ENCODE measurements around the gene SERPING1. TPM values are rescaled to one million over a fixed set of nuclear protein-coding genes. Genes with fewer than 3 reads are reported as not detected.

SERPING1 gene
- polyA plus RNA-seq, 1 donor from 2014 or later = 0.22 TPM

DNA sequence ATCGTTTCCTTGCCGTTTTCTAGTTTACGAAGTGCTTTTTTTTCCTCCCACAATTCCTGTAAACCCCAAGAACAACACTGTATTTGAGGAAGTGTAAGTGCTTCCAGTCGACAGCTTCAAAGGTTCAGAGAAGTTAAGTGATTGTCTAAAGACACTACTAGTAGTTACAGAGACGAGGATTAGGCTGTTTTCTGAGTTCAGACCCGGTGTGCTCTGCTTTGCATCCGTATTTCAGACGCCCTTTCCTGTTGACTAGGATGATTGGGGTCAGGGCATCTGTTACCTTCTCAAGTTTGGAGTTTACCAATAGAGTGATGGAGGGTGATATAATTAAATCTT lies 60.5 kb downstream of the SERPING1 start:
- no peaks in the 10 kb centered on the region for H3K27me3 ChIP-seq (ENCODE audit: insufficient read depth, low read depth, low read length)
- H2AFZ ChIP-seq (ENCODE audit: low read depth, low read length) = peak overlapping the region; percentile 92
- H3K27ac ChIP-seq (ENCODE audit: low read length) = peak overlapping the region; percentile 31
- peak overlapping the region; percentile 96 for H3K4me2 ChIP-seq (ENCODE audit: low read length)
- no peaks in the 10 kb centered on the region for H4K20me1 ChIP-seq (ENCODE audit: insufficient read depth)
- TF ChIP-seq EP300 (conservative IDR thresholded peaks at IDR 0.05; ENCODE audit: poor library complexity, severe bottlenecking) (no peak), SMC3 (conservative IDR thresholded peaks at IDR 0.05; ENCODE audit: poor library complexity) (no peak), MXI1 (conservative IDR thresholded peaks at IDR 0.05; ENCODE audit: poor library complexity, severe bottlenecking) (no peak), EZH2 (IDR thresholded peaks at IDR 0.05; ENCODE audit: borderline replicate concordance, insufficient read depth, low read length, poor library complexity, severe bottlenecking) (no peak), TAF1 (IDR thresholded peaks at IDR 0.05; ENCODE audit: low read depth) (no peak), POLR2AphosphoS5 (IDR thresholded peaks at IDR 0.05) (no peak), RAD21 (conservative IDR thresholded peaks at IDR 0.05) (no peak), CTCF (IDR thresholded peaks at IDR 0.05; ENCODE audit: poor library complexity, severe bottlenecking) (no peak)
- TF ChIP-seq, protein P1, sequence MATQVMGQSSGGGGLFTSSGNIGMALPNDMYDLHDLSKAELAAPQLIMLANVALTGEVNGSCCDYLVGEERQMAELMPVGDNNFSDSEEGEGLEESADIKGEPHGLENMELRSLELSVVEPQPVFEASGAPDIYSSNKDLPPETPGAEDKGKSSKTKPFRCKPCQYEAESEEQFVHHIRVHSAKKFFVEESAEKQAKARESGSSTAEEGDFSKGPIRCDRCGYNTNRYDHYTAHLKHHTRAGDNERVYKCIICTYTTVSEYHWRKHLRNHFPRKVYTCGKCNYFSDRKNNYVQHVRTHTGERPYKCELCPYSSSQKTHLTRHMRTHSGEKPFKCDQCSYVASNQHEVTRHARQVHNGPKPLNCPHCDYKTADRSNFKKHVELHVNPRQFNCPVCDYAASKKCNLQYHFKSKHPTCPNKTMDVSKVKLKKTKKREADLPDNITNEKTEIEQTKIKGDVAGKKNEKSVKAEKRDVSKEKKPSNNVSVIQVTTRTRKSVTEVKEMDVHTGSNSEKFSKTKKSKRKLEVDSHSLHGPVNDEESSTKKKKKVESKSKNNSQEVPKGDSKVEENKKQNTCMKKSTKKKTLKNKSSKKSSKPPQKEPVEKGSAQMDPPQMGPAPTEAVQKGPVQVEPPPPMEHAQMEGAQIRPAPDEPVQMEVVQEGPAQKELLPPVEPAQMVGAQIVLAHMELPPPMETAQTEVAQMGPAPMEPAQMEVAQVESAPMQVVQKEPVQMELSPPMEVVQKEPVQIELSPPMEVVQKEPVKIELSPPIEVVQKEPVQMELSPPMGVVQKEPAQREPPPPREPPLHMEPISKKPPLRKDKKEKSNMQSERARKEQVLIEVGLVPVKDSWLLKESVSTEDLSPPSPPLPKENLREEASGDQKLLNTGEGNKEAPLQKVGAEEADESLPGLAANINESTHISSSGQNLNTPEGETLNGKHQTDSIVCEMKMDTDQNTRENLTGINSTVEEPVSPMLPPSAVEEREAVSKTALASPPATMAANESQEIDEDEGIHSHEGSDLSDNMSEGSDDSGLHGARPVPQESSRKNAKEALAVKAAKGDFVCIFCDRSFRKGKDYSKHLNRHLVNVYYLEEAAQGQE (IDR thresholded peaks at IDR 0.05; ENCODE audit: borderline replicate concordance) = no peak
- peak overlapping the region; percentile 62 for H3K9ac ChIP-seq (ENCODE audit: low read length)
- no peaks in the 10 kb centered on the region for H3K9me3 ChIP-seq (ENCODE audit: low read length)
- H3K36me3 ChIP-seq (ENCODE audit: insufficient read depth, low read length) = no peaks in the 10 kb centered on the region
- peaks cover 13% of the 10 kb centered on the region for H3K79me2 ChIP-seq (replicated peaks; ENCODE audit: insufficient read depth, low read length)
- H3K4me3 ChIP-seq (ENCODE audit: low read length) = peak overlapping the region; percentile 82
- no peaks in the 10 kb centered on the region for H3K9me2 ChIP-seq (ENCODE audit: insufficient read depth, low read length)
- H3F3A ChIP-seq (ENCODE audit: insufficient read depth, low read length, poor library complexity, severe bottlenecking) = no peaks in the 10 kb centered on the region

- Histone ChIP-seq H3K9me2 (ENCODE audit: insufficient read depth, low read length) (no peaks in the 10 kb centered on the region), H3K27ac (ENCODE audit: low read length) (no peak overlapping the region), H3K79me2 (replicated peaks; ENCODE audit: insufficient read depth, low read length) (peaks cover 13% of the 10 kb centered on the region), H3K4me3 (ENCODE audit: low read length) (no peak overlapping the region), H3K4me2 (ENCODE audit: low read length) (no peak overlapping the region), H3K9ac (ENCODE audit: low read length) (no peak overlapping the region), H3F3A (ENCODE audit: insufficient read depth, low read length, poor library complexity, severe bottlenecking) (no peaks in the 10 kb centered on the region), H3K36me3 (ENCODE audit: insufficient read depth, low read length) (no peaks in the 10 kb centered on the region), H3K9me3 (ENCODE audit: low read length) (no peaks in the 10 kb centered on the region), H4K20me1 (ENCODE audit: insufficient read depth) (no peaks in the 10 kb centered on the region), H2AFZ (ENCODE audit: low read depth, low read length) (no peak overlapping the region), H3K27me3 (ENCODE audit: insufficient read depth, low read depth, low read length) (no peaks in the 10 kb centered on the region)
- TF ChIP-seq TAF1 (IDR thresholded peaks at IDR 0.05; ENCODE audit: low read depth) (no peak), EP300 (conservative IDR thresholded peaks at IDR 0.05; ENCODE audit: poor library complexity, severe bottlenecking) (no peak), POLR2AphosphoS5 (IDR thresholded peaks at IDR 0.05) (no peak), CTCF (IDR thresholded peaks at IDR 0.05; ENCODE audit: poor library complexity, severe bottlenecking) (no peak), RAD21 (conservative IDR thresholded peaks at IDR 0.05) (no peak), MXI1 (conservative IDR thresholded peaks at IDR 0.05; ENCODE audit: poor library complexity, severe bottlenecking) (no peak), SMC3 (conservative IDR thresholded peaks at IDR 0.05; ENCODE audit: poor library complexity) (no peak), EZH2 (IDR thresholded peaks at IDR 0.05; ENCODE audit: borderline replicate concordance, insufficient read depth, low read length, poor library complexity, severe bottlenecking) (no peak)
- TF ChIP-seq, protein P1 (IDR thresholded peaks at IDR 0.05; ENCODE audit: borderline replicate concordance) = no peak
Measured at GRCh38 chr11:57659669-57660068, 62.2 kb downstream of the SERPING1 start.
